Measurements from ENCODE around the gene PKP2.
"Not testable (repeated sequence)": the region's sequence is repeated elsewhere in the genome, so short reads cannot be mapped to it uniquely, and the experiment has no call there.

The PKP2 gene

GRCh38 chr12:32864731-32865130 is 31.8 kb downstream of the PKP2 start:
- H3K4me3 ChIP-seq (ENCODE audit: low read depth, low read length), result no peak overlapping the region
- no peak for TF ChIP-seq MYC (IDR thresholded peaks at IDR 0.05; ENCODE audit: low read depth, low read length)
- TF ChIP-seq, protein P1, sequence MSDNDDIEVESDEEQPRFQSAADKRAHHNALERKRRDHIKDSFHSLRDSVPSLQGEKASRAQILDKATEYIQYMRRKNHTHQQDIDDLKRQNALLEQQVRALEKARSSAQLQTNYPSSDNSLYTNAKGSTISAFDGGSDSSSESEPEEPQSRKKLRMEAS (IDR thresholded peaks at IDR 0.05; ENCODE audit: low read depth, low read length), result no peak
- TF ChIP-seq, protein P2, sequence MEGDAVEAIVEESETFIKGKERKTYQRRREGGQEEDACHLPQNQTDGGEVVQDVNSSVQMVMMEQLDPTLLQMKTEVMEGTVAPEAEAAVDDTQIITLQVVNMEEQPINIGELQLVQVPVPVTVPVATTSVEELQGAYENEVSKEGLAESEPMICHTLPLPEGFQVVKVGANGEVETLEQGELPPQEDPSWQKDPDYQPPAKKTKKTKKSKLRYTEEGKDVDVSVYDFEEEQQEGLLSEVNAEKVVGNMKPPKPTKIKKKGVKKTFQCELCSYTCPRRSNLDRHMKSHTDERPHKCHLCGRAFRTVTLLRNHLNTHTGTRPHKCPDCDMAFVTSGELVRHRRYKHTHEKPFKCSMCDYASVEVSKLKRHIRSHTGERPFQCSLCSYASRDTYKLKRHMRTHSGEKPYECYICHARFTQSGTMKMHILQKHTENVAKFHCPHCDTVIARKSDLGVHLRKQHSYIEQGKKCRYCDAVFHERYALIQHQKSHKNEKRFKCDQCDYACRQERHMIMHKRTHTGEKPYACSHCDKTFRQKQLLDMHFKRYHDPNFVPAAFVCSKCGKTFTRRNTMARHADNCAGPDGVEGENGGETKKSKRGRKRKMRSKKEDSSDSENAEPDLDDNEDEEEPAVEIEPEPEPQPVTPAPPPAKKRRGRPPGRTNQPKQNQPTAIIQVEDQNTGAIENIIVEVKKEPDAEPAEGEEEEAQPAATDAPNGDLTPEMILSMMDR (IDR thresholded peaks at IDR 0.05; ENCODE audit: low read depth, low read length), result no peak
- TF ChIP-seq POLR2A (IDR thresholded peaks at IDR 0.05; ENCODE audit: extremely low read depth, insufficient read length), result no peak
- DNase-seq (ENCODE audit: low read depth), result no peak

GRCh38 chr12:32863128-32863527 is 33.4 kb downstream of the PKP2 start:
- H3K4me3 ChIP-seq (ENCODE audit: low read depth, low read length), result no peak overlapping the region
- DNase-seq (ENCODE audit: low read depth), result no peak
- TF ChIP-seq, protein P1 (IDR thresholded peaks at IDR 0.05; ENCODE audit: low read depth, low read length), result no peak
- TF ChIP-seq, protein P2 (IDR thresholded peaks at IDR 0.05; ENCODE audit: low read depth, low read length), result no peak
- TF ChIP-seq MYC (IDR thresholded peaks at IDR 0.05; ENCODE audit: low read depth, low read length) (no peak), POLR2A (IDR thresholded peaks at IDR 0.05; ENCODE audit: extremely low read depth, insufficient read length) (no peak)

DNA sequence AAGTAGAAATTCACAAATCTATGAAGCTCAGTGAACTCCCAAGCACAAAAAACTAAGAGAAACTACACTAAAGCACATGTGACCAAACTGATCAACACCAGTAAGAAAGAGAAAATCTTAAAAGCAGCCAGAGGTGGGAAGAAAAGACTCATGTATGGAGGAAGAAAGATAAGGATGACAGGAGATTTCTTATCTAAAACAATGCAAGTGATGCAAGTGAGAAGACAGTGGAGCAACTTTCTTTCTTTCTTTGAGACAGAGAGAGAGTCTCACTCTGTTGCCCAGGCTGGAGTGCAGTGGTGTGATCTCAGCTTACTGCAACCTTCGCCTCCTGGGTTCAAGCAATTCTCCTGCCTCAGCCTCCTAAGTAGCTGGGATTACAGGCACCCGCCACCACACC is 34.9 kb downstream of the PKP2 start:
- H3K4me3 ChIP-seq (ENCODE audit: low read depth, low read length), result not testable (repeated sequence)

GRCh38 chr12:32860192-32860591 is 36.4 kb downstream of the PKP2 start:
- DNase-seq (ENCODE audit: low read depth), result no peak
- H3K4me3 ChIP-seq (ENCODE audit: low read depth, low read length), result no peak overlapping the region
- TF ChIP-seq, protein P2 (IDR thresholded peaks at IDR 0.05; ENCODE audit: low read depth, low read length), result no peak
- no peak for TF ChIP-seq POLR2A (IDR thresholded peaks at IDR 0.05; ENCODE audit: extremely low read depth, insufficient read length)
- TF ChIP-seq, protein P1 (IDR thresholded peaks at IDR 0.05; ENCODE audit: low read depth, low read length), result no peak

More for the DNA sequence above, 34.9 kb downstream of the PKP2 start:
- DNase-seq (ENCODE audit: low read depth), result not testable (repeated sequence)

GRCh38 chr12:32859389-32859788 is 37.2 kb downstream of the PKP2 start:
- TF ChIP-seq, protein P1 (IDR thresholded peaks at IDR 0.05; ENCODE audit: low read depth, low read length), result no peak
- TF ChIP-seq MYC (IDR thresholded peaks at IDR 0.05; ENCODE audit: low read depth, low read length), result no peak
- TF ChIP-seq, protein P2 (IDR thresholded peaks at IDR 0.05; ENCODE audit: low read depth, low read length), result no peak
- TF ChIP-seq POLR2A (IDR thresholded peaks at IDR 0.05; ENCODE audit: extremely low read depth, insufficient read length), result no peak
- DNase-seq (ENCODE audit: low read depth), result no peak
- no peak overlapping the region for H3K4me3 ChIP-seq (ENCODE audit: low read depth, low read length)

DNA sequence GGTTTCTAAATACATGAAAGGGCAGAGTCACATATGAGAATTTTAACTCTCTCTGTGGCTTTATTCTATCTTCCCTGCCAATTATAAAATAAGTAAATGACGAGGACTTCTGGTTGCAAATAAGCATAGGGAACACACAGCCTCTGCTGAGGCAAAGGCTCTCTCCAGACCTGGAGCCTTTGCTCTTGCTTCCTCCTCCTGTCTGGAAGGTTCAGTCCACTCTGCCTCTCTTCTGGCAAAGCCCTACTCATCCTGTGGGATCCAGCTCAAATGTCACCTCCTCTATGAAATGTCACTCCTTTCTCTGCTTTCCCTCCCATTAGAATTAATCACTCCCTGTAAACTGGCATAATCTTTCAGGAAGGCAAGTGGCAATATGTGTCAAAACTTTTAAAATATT is 41.9 kb downstream of the PKP2 start:
- TF ChIP-seq, protein P2 (IDR thresholded peaks at IDR 0.05; ENCODE audit: low read depth, low read length), result no peak
- TF ChIP-seq MYC (IDR thresholded peaks at IDR 0.05; ENCODE audit: low read depth, low read length) (no peak), POLR2A (IDR thresholded peaks at IDR 0.05; ENCODE audit: extremely low read depth, insufficient read length) (no peak)
- TF ChIP-seq, protein P1 (IDR thresholded peaks at IDR 0.05; ENCODE audit: low read depth, low read length), result no peak
- no peak for DNase-seq (ENCODE audit: low read depth)
- no peak overlapping the region for H3K4me3 ChIP-seq (ENCODE audit: low read depth, low read length)
